AG09319 (cell line): ENCODE results near the gene ARHGEF10L.

ENCODE experiments used
- DNase-seq: peaks from one replicate; pipeline ENCODE4 v3.0.0-alpha.2; 2010; ENCODE audit warnings: low read depth; ENCODE audit errors: extremely low read depth
- TF ChIP-seq, protein P1 (sequence below): IDR thresholded peaks from 2 replicates; pipeline ENCODE4 v1.5.1; 2011; ENCODE audit warnings: low read depth, mild to moderate bottlenecking, inconsistent platforms, low read length, moderate library complexity

The ARHGEF10L gene

DNA sequence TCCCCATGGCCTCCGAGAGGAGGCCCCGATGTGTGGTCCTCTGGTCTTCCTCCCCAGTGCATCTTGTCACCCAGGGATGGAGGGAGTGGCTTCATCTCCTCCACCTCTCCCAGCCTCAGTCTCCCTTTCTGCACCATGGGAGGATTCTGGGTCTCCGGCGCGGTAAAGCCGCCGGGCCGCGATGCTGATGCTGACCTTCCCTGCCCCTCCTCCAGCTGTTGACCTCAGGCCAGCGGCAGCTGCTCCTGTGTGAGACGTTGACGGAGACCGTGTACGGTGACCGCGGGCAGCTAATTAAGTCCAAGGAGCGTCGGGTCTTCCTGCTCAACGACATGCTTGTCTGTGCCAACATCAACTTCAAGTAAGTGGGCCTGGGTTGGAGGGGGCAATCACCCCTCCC, 92.6 kb downstream of the ARHGEF10L start:
- no peak for DNase-seq
- TF ChIP-seq, protein P1, sequence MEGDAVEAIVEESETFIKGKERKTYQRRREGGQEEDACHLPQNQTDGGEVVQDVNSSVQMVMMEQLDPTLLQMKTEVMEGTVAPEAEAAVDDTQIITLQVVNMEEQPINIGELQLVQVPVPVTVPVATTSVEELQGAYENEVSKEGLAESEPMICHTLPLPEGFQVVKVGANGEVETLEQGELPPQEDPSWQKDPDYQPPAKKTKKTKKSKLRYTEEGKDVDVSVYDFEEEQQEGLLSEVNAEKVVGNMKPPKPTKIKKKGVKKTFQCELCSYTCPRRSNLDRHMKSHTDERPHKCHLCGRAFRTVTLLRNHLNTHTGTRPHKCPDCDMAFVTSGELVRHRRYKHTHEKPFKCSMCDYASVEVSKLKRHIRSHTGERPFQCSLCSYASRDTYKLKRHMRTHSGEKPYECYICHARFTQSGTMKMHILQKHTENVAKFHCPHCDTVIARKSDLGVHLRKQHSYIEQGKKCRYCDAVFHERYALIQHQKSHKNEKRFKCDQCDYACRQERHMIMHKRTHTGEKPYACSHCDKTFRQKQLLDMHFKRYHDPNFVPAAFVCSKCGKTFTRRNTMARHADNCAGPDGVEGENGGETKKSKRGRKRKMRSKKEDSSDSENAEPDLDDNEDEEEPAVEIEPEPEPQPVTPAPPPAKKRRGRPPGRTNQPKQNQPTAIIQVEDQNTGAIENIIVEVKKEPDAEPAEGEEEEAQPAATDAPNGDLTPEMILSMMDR, result no peak

DNA sequence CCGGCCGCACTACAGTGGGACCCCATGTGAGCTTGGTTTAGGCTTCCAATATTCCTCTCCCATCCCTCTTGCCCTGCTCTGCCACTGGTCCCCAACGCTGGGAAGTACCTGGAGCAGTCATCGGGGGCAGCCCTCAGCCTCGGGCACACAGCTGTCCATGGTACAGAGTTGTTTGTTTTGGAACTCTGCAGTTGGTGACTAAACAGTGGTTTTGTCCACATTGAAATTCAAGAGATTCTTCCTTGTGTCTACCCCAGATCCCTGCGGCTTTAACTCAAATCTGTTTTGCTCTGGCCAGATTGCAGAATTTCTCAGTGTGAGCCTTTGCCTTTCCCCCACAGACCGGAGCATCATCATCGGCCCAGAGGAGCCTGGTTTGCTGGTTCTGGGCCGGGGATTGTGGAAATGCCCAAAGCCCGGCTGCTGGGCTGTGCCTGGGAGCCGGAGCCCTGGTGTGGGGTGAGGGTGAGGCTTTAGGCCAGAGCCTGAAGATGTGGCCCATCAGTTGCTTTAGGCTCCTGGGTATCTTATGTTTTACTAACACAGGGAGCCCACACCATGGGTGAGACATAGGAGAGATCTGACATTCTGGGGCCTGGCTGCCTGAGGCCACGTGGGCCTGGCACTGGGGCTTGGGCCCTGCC, 93.2 kb downstream of the ARHGEF10L start:
- DNase-seq, result no peak
- TF ChIP-seq, protein P1, result no peak

DNA sequence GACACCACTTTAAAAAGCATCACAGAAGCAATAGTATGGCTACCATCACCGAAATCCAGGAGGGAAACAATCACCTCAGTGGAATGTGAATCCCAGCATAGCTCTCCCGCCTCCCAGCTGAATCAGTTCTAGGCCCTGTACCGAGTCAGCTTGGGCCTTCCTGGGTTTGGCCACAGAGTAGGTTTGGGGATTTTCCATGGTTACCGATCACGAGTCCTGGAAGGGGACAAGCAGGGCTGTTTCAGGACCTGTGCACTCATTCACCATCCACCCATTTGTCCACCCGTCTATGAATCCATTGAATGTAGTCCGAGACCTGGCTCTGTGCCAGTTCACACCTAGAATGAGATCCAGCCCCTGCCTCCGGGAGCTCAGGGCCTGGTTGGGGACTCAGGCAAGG, 94.2 kb downstream of the ARHGEF10L start:
- TF ChIP-seq, protein P1, result no peak
- DNase-seq, result no peak

DNA sequence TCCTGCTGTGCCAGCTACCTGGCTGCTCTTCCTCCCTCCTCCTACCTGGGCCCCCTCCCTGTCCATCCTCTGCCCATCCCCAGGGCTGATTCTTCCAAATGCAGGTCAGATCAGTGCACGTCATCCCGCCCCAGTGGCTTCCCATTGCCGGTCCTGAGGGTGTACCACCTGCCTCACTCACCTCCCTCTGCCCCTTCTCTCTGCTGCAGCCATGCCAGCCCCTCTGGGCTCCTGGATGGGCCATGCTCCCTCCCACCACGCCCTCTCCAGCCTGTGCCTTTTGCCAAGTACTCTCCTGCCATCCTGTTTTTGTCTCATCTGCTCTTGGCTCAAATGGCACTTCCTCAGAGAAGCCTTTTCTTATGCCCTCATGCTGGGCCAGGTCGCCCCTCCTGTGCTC, 95.8 kb downstream of the ARHGEF10L start:
- TF ChIP-seq, protein P1, result no peak
- no peak for DNase-seq

DNA sequence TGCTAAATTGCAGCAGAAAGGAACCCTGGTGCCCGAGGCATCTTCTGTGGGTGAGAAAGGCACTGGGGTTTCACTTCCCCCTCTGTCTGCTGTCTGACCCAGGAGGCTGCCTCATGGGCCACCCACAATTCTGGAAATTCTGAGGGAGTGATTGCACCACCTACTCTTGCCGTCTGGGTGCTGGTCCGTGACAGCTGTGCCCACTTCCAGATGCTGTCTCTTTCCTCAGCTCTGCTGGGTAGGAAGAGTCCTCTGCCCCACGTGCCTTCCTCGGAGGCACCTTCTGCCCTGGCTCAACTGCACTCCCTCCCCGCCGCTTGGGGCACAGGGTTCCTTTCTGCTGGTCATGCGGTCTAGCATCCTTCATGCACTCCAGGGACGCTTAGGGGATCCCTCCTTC, 96.3 kb downstream of the ARHGEF10L start:
- DNase-seq, result no peak
- TF ChIP-seq, protein P1, result no peak

DNA sequence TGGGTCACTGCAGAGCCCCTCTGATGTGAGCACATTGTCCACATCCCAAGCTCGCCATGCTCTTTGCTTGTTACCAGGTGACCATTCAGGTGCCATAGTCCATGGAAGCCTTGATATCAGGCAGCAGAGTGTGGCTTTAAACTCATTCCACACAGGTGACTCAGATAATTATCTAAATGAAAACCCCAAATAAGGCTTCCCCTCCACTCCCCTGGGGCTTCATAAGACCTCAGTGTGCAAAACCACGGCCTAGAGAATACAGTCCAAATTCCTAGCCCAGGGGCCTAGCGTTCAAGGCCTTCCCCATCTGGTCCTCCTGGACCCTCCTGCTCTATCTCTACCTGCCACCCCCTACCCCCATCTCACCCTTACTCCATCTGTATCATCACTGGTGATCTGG, 97.1 kb downstream of the ARHGEF10L start:
- no peak for DNase-seq
- TF ChIP-seq, protein P1, result no peak

DNA sequence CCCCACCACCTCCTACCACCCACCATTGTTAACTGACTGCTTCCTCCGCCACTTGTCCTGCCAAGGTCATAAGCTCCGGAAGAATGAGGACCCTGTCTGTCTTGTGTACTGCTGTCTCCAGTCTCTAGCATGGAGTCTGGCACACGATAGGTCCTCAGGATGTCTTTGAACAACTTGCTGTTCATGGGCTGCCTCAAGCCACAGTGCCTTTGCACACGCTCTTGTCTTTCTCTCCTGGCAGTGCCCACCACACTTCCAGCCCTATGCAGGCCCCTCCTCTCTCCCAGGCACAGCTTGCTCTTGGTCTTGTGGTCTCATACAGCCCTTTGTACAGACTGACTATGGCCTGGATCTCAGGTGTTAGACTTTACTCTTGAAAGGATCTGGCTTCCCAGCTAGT, 97.6 kb downstream of the ARHGEF10L start:
- TF ChIP-seq, protein P1, result no peak
- no peak for DNase-seq
